ENCODE data around the gene LIPK.
"Not testable (repeated sequence)": the region's sequence is repeated elsewhere in the genome, so short reads cannot be mapped to it uniquely, and the experiment has no call there.

LIPK gene

DNA sequence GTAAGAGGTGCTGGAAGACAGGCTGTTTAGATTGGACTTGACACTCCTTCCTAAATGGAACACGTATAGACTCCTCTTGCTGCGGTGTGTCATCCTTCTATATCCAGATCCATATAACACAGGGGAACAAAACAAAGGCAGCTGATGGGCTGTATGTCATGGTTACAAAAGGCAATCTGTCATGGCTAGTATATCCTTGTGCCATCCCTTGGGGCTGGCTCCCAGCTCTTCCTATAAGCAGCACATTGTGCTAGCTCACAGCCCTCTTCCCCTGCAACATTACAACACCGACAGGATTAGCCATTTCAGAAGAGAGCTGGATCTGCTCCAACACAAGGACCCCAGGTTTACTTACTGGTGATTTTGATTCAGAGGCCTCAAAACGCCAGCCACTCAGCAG, 15.3 kb downstream of the LIPK start:
- no peak for DNase-seq

DNA sequence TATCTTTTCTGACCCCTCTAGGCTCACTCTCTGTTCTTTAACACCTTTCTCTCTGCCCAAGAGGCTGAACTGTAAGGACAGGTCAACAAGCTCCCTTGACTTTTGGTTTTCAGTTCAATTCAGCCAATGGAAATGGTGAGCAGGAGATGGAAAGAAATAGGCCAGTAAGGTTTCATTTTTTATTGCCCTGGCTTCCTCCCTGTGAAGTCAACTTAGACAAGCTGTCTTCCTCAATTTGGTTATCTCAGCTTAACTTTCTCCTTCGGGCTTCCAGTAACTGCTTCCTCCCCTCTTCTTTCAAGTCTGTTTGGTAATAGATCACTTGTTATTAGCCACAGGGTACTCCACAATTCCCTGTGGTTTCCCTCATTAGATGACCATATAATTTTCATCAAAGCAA, 19.7 kb downstream of the LIPK start:
- DNase-seq = no peak

DNA sequence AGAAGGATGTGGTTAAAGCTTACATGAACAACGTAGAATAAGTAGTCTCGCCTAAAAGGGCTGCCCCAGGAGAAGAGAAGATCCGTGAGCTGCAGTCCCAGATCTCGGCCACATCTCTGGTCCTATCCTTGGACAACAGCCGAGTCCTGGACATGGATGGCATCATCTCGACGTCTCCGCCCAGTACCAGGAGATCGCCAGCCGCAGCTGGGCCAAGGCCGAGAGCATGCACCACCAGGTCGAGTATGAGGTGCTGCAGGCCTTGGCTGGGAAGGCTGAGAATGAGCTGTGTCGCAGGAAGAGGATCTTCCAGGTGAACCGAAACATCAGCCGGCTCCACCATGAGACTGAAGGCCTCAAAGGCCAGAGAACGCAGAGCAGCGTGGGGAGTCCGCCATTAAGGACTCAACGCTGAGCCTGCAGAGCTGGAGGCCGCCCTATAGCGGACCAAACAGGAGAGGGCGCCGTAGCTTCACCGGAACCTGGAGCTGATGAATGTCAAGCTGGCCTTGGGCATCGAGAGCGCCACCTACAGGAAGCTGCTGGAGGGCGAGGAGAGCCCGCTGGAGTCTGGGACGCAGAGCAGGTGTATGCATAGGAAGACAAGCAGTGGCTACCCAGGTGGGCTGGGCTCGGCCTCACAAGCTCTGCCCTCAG, 22.2 kb downstream of the LIPK start:
- peak; percentile 84 for DNase-seq

- DNase-seq = no peak
Observed at GRCh38 chr10:88730864-88731263, 24.8 kb downstream of the LIPK start.

DNA sequence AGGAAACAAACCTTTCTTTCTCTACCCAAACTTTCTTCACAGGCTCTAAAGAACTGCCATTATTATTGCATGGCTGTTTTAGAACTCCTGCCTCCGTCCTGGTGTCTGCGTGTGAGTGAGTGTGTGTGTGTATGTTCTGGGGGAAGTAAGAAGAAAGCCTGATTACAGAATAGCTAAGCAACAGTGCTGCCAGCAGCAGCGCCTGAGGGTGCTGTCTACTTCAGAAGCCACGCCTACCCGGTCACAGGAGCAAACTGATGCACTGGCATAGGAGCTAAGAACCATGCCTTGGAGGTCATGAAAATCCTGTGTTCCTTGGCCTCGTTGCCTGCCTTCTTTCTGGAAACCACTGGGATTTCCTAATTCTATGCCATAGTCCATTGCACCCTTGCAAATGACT, 25.2 kb downstream of the LIPK start:
- DNase-seq = no peak

- no peak for DNase-seq
Observed at GRCh38 chr10:88733215-88733614, 27.2 kb downstream of the LIPK start.

DNA sequence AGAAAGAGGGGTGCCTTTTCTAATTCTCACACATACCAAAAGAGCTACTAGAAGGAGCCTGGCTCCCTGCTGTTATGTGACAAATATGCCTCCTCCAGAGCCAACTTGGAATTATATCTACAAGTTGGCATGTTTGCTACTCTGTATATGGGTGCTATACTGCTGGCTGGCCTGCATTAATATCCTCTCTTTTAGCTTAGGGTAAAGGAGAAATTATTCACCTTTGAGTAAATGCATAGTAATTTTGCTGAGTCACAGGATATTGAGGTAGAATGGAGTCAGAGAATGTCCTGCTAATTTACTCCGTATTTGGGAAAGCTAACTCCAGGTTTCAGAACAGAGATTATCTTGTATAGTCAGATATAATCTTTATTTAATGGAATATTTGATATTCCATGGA, 29.6 kb downstream of the LIPK start:
- DNase-seq = no peak

- DNase-seq = not testable (repeated sequence)
Observed at GRCh38 chr10:88741921-88742320, 35.9 kb downstream of the LIPK start.

- no peak for DNase-seq
Observed at GRCh38 chr10:88742448-88742847, 36.4 kb downstream of the LIPK start.

GRCh38 chr10:88744002-88744401, 38.0 kb downstream of the LIPK start:
- no peak for DNase-seq

GRCh38 chr10:88745633-88746032, 39.6 kb downstream of the LIPK start:
- DNase-seq = no peak

- DNase-seq = no peak
Observed at GRCh38 chr10:88754287-88754686, 48.2 kb downstream of the LIPK start.

DNA sequence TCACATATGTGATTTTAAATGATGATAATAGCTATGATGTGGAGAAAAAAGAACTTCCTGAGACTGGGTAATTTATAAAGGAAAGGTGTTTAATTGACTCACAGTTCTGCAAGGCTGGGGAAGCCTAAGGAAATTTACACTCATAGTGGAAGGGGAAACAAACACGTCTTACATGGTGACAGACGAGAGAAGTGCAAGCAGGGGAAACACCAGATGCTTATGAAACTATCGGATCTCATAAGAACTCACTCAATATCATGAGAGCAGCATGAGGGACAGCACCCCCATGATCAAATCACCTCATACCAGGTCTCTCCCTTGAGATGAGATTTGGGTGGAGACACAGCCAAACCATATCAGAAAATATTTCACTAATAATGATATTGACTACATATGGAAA, 49.7 kb downstream of the LIPK start:
- DNase-seq = peak; percentile 42

DNA sequence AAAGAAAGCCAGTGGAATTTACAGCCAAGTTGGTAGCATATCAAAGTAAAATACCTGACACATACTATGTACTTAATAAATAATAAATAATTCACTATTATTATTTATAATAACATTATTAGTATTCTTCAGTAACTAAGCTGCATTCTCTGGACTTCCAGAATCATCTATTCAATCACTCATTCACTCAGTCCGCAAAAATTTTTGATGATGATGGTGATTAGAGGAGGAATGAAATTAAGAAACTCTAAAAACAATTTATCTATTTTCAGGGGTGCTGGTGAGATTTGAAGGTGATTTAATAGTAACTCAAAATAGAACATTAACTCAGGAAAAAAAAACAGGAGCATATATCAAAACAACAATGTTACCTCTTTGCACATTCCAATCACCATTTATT, 50.6 kb downstream of the LIPK start:
- no peak for DNase-seq

- no peak for DNase-seq
Observed at GRCh38 chr10:88759366-88760101, 53.5 kb downstream of the LIPK start, which contains the start of gene LIPN. Gene LIPN (plus strand): TSS chr10:88760020. CDS start chr10:88761406, 1,386 bp downstream.

DNA sequence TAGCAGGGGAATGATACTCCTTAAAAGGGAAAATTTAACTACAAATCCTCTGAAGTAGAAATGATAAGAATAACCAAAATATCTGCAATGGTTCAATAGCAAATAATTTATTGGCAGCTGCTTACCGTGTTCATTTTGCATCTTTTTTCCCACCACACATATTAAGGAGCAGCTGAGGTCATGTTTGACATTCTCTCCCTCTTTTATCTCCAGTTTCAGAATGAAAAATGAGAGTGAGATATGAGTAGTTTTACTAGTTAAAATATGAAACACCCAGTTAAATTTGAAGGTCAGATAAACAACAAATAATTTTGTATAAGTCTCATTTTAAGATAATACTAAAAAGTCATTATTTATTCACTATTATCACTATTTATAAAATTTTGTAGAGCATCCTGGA, 56.9 kb downstream of the LIPK start:
- DNase-seq = no peak

DNA sequence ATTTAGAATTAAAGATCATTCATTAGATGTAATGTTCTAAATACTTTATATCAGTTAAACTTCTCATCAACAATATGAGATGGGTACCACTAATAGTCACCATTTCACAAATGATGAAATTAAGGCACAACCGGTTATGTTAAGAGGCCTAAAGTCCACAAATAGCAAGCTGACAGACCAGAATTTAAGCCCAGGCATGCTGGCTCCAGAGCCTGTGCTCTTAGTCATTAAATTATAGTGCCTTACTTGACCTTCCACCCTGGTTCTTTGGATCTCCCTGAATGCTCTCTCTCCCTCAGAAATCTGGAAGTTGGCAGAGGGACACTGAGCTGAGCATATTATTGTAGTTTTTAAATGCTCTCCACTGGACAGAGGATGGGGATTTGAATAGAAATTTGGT, 57.4 kb downstream of the LIPK start:
- DNase-seq = no peak

DNA sequence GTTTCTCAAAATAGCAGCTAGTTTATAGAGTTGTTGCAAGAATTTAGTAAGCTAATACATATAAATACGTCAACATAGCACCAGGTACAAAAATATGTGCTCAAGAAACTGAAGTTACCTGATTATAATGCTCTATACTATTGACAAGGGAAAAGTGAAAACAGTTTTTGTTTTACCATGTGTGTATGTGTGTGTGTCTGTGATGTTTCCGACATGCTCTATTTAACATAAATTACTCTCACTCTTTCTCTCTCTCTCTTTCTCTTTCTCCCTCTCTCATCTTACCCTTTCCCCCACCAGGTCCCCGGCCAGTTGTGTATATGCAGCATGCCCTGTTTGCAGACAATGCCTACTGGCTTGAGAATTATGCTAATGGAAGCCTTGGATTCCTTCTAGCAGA, 58.1 kb downstream of the LIPK start:
- no peak for DNase-seq

DNA sequence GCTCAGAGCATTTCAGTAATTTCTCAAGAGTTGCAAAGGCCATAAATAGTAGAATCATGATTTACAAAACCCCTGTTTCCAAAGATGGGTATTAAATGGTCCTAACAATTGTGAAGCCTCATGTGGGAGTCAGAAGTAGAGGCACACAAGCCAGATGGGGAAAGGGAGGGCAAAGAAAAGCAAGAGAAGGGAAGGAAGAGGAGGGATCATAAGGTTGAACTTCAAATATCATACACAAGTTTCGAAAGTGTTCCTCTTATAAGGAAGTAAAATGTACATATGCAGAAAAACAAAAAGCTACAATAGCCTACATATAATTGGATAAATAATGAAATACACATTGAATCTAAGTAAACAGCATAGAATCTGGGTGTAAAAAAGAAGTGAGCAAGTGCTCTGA, 59.8 kb downstream of the LIPK start:
- DNase-seq = no peak

- no peak for DNase-seq
Observed at GRCh38 chr10:88769384-88769783, 63.3 kb downstream of the LIPK start.

- DNase-seq = no peak
Observed at GRCh38 chr10:88781206-88781605, 75.2 kb downstream of the LIPK start.

DNA sequence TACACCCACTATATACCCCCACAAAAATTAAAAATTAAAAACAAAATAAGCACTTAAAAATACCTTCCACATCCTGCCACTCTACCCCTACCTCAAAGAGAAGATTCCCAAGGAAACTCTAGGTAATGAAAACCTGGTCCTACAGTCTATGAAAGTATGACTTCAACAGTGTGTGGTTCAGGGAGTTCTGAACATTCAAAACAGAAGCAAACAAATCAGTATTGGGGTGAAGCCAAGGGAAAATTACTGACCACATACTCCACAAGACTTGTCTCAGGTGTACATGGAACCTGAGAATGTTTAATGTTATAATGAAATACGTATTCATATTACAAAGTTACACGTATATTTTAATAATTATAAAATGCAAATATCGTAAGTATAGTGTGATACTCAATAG, 76.2 kb downstream of the LIPK start:
- DNase-seq = no peak

DNA sequence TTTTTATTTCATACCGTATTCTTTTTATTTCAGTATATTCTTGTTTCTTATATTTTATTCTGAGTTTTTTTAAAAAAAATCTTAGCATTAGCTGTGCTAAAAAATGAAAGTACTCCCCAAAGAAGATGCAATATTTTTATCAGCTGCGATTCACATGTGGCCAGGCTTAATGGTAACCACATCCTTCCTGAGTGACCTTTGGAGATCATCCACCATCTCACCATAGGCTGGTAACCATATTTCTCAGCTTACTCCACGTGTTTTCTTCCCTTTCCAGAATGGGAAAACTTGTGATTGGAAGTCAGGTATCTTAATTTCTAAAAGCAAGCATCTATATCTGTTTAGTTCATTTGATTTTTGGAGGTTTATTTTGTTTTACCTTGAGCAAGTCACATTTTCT, 77.7 kb downstream of the LIPK start:
- no peak for DNase-seq

DNA sequence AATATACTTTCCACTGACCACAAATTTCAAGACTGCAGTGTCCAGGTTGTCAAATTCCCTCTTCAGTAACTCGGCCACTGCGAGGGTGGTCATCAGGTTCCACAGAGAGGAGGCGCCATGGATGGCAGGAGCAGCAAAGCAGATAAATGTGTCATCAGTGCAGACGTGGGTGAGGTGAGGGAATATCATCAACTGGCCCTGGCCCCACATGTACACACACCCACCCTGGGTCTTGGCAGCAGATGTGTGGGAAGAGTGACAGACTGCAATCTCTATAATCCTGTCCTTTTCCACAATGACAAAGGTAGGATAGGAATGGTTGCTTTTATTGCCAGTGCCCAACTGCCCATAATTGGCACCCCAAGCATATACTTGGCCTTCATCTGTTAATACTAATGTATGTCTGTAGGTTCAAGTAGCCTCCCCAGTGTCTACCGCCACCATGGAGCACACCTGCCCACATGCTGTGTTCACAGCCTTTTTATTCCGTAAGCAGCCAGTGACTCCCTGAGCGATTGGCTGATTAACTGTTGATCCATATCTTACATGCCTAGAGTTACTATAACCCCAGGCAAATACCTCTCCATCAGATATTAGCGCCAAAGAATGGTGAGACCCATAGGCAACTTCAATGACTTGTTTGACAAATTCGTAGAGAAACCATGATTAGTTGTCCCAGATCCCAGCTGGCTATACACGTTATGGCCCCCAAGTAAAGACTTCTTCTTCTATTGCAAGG, 80.2 kb downstream of the LIPK start:
- DNase-seq = no peak
